DND-41 (cell line): ENCODE results near the gene SLC10A6.

Experiments used
- ATAC-seq: fragments of 200-7000 bp; cut with Tn5 transposase; 3 replicates; pipeline ENCODE4 v1.9.1; 2021; ENCODE audit warnings: low read depth; ENCODE audit not compliant: insufficient read depth
- DNase-seq: peaks from one replicate; pipeline ENCODE4 v3.0.0-alpha.2; 2020
- H2AFZ ChIP-seq: 2 replicates; pipeline ENCODE4 v1.6.0; 2012; ENCODE audit warnings: low read depth, low read length
- H3K27ac ChIP-seq: 2 replicates; pipeline ENCODE4 v1.5.1; 2012; ENCODE audit warnings: low read length, inconsistent platforms
- H3K27me3 ChIP-seq: fragments of 200-600 bp; sonication (generic); 2 replicates; pipeline ENCODE4 v1.6.0; 2012; ENCODE audit warnings: low read length, mild to moderate bottlenecking, inconsistent platforms; ENCODE audit not compliant: insufficient read depth, poor library complexity
- H3K36me3 ChIP-seq: 2 replicates; pipeline ENCODE4 v1.5.1; 2012; ENCODE audit warnings: low read length, inconsistent platforms; ENCODE audit not compliant: insufficient read depth
- H3K4me1 ChIP-seq: 2 replicates; pipeline ENCODE4 v1.5.1; 2012; ENCODE audit warnings: mild to moderate bottlenecking, low read length; ENCODE audit not compliant: insufficient read depth
- H3K4me2 ChIP-seq: 2 replicates; pipeline ENCODE4 v1.6.0; 2012; ENCODE audit warnings: mild to moderate bottlenecking, moderate library complexity, low read length, inconsistent platforms; ENCODE audit not compliant: insufficient read depth
- H3K4me3 ChIP-seq, 2 experiments: fragments of 200-600 bp in 1 of 2; shearing (Covaris generic) in 1 of 2; 2 replicates each; pipeline ENCODE4 v1.5.1; 2012 to 2016; ENCODE audit warnings: inconsistent platforms in 2 of 2, low read length in 2 of 2, mild to moderate bottlenecking in 2 of 2, low read depth in 1 of 2, moderate library complexity in 1 of 2
- H3K79me2 ChIP-seq: 2 replicates; pipeline ENCODE4 v1.6.0; 2012; ENCODE audit warnings: low read length, inconsistent platforms; ENCODE audit not compliant: insufficient read depth
- H3K9ac ChIP-seq: 2 replicates; pipeline ENCODE4 v1.6.0; 2012; ENCODE audit warnings: low read depth, mild to moderate bottlenecking, inconsistent platforms, low read length, moderate library complexity
- H3K9me3 ChIP-seq: 2 replicates; pipeline ENCODE4 v1.5.1; 2012; ENCODE audit warnings: low read length, moderate library complexity, mild to moderate bottlenecking, inconsistent platforms; ENCODE audit not compliant: insufficient read depth, severe bottlenecking
- H4K20me1 ChIP-seq: 2 replicates; pipeline ENCODE4 v1.6.0; 2012; ENCODE audit warnings: low read length; ENCODE audit not compliant: insufficient read depth
- EZH2 ChIP-seq: IDR thresholded peaks from 3 replicates; pipeline ENCODE4 v1.6.1; 2012; ENCODE audit warnings: borderline replicate concordance, low read depth, mild to moderate bottlenecking, moderate library complexity, low read length, inconsistent platforms; ENCODE audit not compliant: severe bottlenecking
- TF ChIP-seq, protein P1 (sequence below): IDR thresholded peaks from 2 replicates; pipeline ENCODE4 v1.5.1; 2012; ENCODE audit warnings: borderline replicate concordance, low read length, moderate library complexity, mild to moderate bottlenecking; ENCODE audit not compliant: poor library complexity, severe bottlenecking; ENCODE audit errors: extremely low read depth

The SLC10A6 gene

DNA sequence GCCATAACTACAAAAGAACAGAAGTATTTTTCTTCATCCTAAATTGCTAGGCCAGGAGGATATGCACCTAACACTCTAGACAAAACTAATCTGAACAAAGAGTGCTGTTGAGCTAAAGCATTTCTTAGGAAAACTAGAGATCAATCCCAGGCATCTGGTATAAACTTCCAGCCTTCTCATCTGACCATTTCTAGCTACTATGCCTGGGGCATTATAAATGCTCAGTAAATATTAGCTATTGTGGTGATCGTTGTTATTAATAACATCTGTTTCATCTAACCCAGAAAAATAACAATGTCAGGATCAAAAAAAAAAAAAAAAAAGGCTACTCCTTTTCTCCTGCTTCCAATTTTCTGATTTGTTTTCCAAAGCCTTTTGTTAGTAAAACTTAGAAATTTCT, 7.7 kb upstream of the SLC10A6 start:
- no peaks in the 10 kb centered on the region for H3K9me3 ChIP-seq
- TF ChIP-seq, protein P1, sequence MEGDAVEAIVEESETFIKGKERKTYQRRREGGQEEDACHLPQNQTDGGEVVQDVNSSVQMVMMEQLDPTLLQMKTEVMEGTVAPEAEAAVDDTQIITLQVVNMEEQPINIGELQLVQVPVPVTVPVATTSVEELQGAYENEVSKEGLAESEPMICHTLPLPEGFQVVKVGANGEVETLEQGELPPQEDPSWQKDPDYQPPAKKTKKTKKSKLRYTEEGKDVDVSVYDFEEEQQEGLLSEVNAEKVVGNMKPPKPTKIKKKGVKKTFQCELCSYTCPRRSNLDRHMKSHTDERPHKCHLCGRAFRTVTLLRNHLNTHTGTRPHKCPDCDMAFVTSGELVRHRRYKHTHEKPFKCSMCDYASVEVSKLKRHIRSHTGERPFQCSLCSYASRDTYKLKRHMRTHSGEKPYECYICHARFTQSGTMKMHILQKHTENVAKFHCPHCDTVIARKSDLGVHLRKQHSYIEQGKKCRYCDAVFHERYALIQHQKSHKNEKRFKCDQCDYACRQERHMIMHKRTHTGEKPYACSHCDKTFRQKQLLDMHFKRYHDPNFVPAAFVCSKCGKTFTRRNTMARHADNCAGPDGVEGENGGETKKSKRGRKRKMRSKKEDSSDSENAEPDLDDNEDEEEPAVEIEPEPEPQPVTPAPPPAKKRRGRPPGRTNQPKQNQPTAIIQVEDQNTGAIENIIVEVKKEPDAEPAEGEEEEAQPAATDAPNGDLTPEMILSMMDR, result no peak
- no peak for TF ChIP-seq EZH2
- H4K20me1 ChIP-seq, result no peaks in the 10 kb centered on the region
- DNase-seq (no peak), ATAC-seq (no peak)
- H3K9ac ChIP-seq, result no peak overlapping the region
- H3K4me3 ChIP-seq, result no peak overlapping the region
- H3K4me2 ChIP-seq, result no peak overlapping the region
- no peaks in the 10 kb centered on the region for H3K27me3 ChIP-seq
- no peak overlapping the region for H3K27ac ChIP-seq
- no peaks in the 10 kb centered on the region for H3K79me2 ChIP-seq
- H3K36me3 ChIP-seq, result no peaks in the 10 kb centered on the region
- no peaks in the 10 kb centered on the region for H3K4me1 ChIP-seq
- H2AFZ ChIP-seq, result no peak overlapping the region

DNA sequence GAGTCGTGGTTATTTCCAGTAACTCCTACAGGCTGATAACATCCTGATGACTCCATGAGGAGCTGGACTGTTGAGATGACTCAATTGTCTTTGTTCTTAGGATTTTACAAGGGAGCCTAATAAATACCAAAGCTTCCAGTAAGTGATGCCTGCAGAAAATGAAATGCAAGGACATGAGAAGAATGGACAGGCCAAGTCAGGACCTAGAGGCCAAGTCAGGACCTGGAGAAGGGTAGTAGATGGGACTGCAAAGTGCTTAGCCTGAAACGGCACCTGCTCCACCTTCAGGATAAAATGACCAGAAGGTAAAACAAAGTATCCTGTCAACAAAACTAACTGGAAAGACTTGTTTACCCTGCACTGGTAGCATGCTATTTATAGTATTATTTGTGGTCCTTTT, 6.4 kb upstream of the SLC10A6 start:
- no peak overlapping the region for H3K27ac ChIP-seq
- H2AFZ ChIP-seq, result no peak overlapping the region
- no peaks in the 10 kb centered on the region for H3K27me3 ChIP-seq
- no peak for DNase-seq
- H4K20me1 ChIP-seq, result no peaks in the 10 kb centered on the region
- H3K4me2 ChIP-seq, result no peak overlapping the region
- H3K36me3 ChIP-seq, result no peaks in the 10 kb centered on the region
- no peak for ATAC-seq
- H3K4me3 ChIP-seq, result no peak overlapping the region
- no peak overlapping the region for H3K9ac ChIP-seq
- no peaks in the 10 kb centered on the region for H3K9me3 ChIP-seq
- TF ChIP-seq EZH2, result no peak
- TF ChIP-seq, protein P1, result no peak
- no peaks in the 10 kb centered on the region for H3K79me2 ChIP-seq
- H3K4me1 ChIP-seq, result no peaks in the 10 kb centered on the region

DNA sequence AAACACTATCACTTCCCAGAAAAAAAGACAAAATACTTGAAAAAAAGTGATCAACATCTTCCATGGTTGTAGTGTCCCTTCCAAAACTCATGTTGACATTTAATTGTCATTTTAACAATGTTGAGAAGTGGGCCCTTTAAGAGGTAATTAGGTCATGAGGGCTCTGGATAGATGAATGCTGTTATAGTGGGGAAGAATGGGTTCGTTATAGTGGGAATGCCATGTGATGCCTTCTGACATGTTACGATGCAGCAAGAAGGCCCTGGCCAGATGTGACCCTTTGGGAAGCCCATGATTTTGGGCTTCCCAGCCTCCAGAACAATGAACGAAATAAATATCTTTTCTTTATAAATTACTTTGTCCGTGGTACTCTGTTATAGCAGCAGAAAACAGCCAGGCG, 4.0 kb upstream of the SLC10A6 start:
- TF ChIP-seq, protein P1, result no peak
- no peak for TF ChIP-seq EZH2
- no peaks in the 10 kb centered on the region for H4K20me1 ChIP-seq
- H2AFZ ChIP-seq, result no peak overlapping the region
- no peaks in the 10 kb centered on the region for H3K27me3 ChIP-seq
- no peaks in the 10 kb centered on the region for H3K9me3 ChIP-seq
- H3K4me3 ChIP-seq, result no peak overlapping the region
- H3K4me2 ChIP-seq, result no peak overlapping the region
- no peaks in the 10 kb centered on the region for H3K79me2 ChIP-seq
- H3K27ac ChIP-seq, result no peak overlapping the region
- no peaks in the 10 kb centered on the region for H3K4me1 ChIP-seq
- no peaks in the 10 kb centered on the region for H3K36me3 ChIP-seq
- H3K9ac ChIP-seq, result no peak overlapping the region
- DNase-seq, result no peak
- no peak for ATAC-seq

DNA sequence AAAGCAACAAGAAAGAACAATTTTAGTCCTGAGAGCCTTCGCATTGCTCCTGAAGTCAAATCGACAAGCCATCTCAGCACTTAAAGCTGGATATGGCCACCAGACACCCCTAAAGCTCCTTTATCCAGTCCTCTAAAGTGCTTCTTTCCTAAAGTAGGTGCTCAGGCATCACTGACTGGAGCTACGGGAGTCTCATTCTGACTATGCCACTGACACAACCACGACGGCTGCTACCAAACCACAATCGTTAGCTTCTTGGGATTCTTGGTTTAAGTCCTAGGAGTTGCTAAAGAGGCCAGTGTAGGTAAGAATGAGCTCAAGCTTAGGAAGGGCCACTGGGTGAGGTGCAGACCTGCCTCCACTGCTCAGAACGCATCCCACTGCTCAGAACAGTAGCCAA, 1.0 kb downstream of the SLC10A6 start:
- no peaks in the 10 kb centered on the region for H3K4me1 ChIP-seq
- no peak overlapping the region for H2AFZ ChIP-seq
- no peak overlapping the region for H3K4me3 ChIP-seq
- H3K36me3 ChIP-seq, result no peaks in the 10 kb centered on the region
- H3K79me2 ChIP-seq, result no peaks in the 10 kb centered on the region
- DNase-seq (no peak), ATAC-seq (no peak)
- H3K27me3 ChIP-seq, result no peaks in the 10 kb centered on the region
- no peaks in the 10 kb centered on the region for H3K9me3 ChIP-seq
- no peak overlapping the region for H3K4me2 ChIP-seq
- no peak overlapping the region for H3K27ac ChIP-seq
- TF ChIP-seq, protein P1, result no peak
- TF ChIP-seq EZH2, result no peak
- H4K20me1 ChIP-seq, result no peaks in the 10 kb centered on the region
- no peak overlapping the region for H3K9ac ChIP-seq
